Astrocyte (in vitro differentiated cells and primary cell): Measurements from ENCODE around the gene CDR2L.

Source experiments
- CTCF ChIP-seq: IDR thresholded peaks from 2 replicates; pipeline ENCODE4 v1.5.1; 2011; ENCODE audit warnings: low read depth, mild to moderate bottlenecking, inconsistent platforms, low read length, moderate library complexity; ENCODE audit not compliant: insufficient read depth
- EZH2 ChIP-seq: IDR thresholded peaks from 2 replicates; pipeline ENCODE4 v1.6.1; 2012; ENCODE audit warnings: mild to moderate bottlenecking, low read length, inconsistent platforms; ENCODE audit not compliant: insufficient read depth

DNA sequence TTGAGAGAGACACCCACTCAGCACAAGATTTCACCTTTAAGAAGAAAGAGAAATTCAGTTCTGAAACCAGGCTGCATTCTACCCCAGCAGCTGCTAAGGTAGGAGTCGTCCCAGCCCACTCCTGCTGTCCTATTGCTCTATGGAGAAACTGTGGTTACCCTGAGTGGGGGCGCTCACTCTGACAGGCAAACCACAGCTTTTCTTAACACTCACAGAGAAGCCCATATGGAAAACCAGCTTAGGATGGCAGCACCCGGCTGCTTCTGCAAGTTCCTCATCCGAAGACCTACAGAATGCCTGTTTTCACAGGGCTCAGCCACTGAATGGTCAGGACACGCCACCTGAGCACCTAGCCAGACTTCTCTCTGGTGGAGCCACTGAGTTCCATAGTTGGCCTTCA is 51.8 kb downstream of the CDR2L start:
- TF ChIP-seq CTCF (no peak), EZH2 (no peak)
